ENCODE measurements around the gene SPRYD3.
"Not testable (repeated sequence)": the region's sequence is repeated elsewhere in the genome, so short reads cannot be mapped to it uniquely, and the experiment has no call there.

DNA sequence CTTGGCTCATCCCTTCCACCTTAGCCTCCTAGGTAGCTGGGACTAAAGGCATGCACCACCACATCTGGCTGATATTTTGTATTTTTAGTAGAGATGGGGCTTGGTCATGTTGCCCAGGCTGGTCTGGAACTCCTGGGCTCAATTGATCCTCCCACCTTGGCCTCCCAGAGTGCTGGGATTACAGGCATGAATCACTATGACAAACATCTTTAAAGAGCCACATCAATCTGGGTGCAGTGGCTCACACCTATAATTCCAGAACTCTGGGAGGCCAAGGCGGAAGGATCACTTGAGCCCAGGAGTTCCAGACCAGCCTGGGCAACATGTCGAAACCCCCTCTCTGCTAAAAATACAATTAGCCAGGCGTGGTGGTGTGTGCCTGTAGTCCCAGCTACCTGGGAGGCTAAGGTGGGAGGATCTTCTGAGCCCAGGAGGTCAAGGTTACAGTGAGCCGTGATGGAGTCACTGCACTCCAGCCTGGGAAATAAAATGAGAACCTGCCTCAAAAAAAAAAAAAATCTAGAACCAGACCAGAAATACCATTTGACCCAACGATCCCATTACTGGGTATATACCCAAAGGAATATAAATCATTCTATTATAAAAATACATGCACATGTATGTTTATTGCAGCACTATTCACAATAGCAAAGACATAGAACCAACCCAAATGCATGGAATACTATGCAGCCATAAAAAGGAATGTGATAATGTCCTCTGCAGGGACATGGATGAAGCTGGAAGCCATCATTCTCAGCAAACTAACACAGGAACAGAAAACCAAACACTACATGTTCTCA is 15.8 kb upstream of the SPRYD3 start:
- TF ChIP-seq, protein P1, sequence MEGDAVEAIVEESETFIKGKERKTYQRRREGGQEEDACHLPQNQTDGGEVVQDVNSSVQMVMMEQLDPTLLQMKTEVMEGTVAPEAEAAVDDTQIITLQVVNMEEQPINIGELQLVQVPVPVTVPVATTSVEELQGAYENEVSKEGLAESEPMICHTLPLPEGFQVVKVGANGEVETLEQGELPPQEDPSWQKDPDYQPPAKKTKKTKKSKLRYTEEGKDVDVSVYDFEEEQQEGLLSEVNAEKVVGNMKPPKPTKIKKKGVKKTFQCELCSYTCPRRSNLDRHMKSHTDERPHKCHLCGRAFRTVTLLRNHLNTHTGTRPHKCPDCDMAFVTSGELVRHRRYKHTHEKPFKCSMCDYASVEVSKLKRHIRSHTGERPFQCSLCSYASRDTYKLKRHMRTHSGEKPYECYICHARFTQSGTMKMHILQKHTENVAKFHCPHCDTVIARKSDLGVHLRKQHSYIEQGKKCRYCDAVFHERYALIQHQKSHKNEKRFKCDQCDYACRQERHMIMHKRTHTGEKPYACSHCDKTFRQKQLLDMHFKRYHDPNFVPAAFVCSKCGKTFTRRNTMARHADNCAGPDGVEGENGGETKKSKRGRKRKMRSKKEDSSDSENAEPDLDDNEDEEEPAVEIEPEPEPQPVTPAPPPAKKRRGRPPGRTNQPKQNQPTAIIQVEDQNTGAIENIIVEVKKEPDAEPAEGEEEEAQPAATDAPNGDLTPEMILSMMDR (IDR thresholded peaks at IDR 0.05) = not testable (repeated sequence)
- TF ChIP-seq POLR2A (IDR thresholded peaks at IDR 0.05) = not testable (repeated sequence)

Data from upper lobe of left lung (tissue), 4 donors.